Measurements from ENCODE around the gene ANAPC2. TPM values are rescaled to one million over a fixed set of nuclear protein-coding genes. Genes with fewer than 3 reads are reported as not detected.

Gene ANAPC2
- polyA plus RNA-seq, 2 of the 4 experiments (the other 2 are of a cell fraction), result 17.5 to 40.7 TPM

DNA sequence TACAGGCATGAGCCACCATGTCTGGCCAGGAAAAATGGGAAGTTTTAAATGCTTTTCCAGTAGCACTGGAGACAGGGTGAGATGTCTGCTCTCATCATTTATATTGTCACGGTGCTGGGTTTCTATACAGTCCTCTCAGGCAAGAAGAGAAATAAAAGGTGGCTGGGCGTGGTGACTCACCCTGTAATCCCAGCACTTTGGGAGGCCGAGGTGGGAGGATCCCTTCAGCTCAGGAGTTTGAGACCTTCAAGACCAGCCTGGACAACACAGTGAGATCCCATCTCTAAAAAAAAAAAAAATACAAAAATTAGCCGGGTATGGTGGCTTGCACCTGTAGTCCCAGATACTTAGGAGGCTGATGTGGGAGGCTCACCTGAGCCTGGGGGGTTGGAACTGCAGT, 54.2 kb downstream of the ANAPC2 start (continued):
- TF ChIP-seq, protein P1, sequence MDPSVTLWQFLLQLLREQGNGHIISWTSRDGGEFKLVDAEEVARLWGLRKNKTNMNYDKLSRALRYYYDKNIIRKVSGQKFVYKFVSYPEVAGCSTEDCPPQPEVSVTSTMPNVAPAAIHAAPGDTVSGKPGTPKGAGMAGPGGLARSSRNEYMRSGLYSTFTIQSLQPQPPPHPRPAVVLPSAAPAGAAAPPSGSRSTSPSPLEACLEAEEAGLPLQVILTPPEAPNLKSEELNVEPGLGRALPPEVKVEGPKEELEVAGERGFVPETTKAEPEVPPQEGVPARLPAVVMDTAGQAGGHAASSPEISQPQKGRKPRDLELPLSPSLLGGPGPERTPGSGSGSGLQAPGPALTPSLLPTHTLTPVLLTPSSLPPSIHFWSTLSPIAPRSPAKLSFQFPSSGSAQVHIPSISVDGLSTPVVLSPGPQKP (IDR thresholded peaks at IDR 0.05; ENCODE audit: low read depth, low read length), result no peak

DNA sequence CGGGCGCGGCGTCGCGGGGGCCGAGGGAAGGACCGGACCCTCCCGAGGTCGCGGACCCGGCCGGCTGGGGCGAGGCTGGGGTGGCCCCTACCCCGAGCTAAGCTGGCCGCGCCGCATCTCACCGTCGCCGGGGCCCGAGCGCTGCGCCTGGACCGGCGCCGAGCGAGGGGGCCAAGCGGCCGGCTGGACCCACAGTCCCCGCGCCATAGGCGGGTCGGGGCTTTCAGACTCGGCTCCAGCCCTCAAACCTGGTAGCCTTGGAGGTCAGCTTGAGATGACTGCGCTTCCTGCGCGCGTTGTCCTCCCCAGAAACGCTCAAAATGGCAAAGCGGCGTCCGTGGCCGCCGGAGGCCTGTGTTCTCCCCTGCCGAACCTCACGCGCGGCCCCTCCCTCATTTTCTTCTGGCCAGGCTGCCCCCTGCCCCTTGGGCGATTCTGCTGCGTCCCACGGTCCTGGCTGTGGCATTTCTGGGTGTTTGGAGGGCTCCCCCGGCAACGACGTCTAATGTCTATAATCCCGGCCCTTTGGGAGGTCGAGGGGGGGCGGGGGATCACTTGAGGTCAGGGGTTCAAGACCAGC, 58.1 kb downstream of the ANAPC2 start:
- Histone ChIP-seq H3K4me2 (peak overlapping the region; percentile 89), H3K4me1 (peaks cover 21% of the 10 kb centered on the region), H3K4me3 (peak overlapping the region; percentile 94), H3K27ac (peak overlapping the region; percentile 98), H3K9me3 (no peaks in the 10 kb centered on the region)
- TF ChIP-seq TFCP2L1 (CRISPR knock-in tag; IDR thresholded peaks at IDR 0.05), result 0 out of 2 replicates have a peak, but pooled peaks have one; percentile 33
- no peak for TF ChIP-seq RAD21 (conservative IDR thresholded peaks at IDR 0.05 in 1 of 2, IDR thresholded peaks at IDR 0.05 in 1 of 2)
- TF ChIP-seq PHF8 (IDR thresholded peaks at IDR 0.05; ENCODE audit: borderline replicate concordance, low read depth), result peak; percentile 40; the same call in 1 of the 2 replicates
- ChIA-PET POLR2A (interaction anchor here (0.7 to 2.2 kb wide), 20 partner anchors 9 to 126 kb away, joined by 3 to 23 read pairs (median 5); partner anchors contain the start of genes ANAPC2, GRIN1, LRRC26 and MAN1B1), CTCF (interaction anchor here (1.0 to 3.4 kb wide), 15 partner anchors 8 to 110 kb away, joined by 3 to 16 read pairs (median 4); partner anchors contain the start of genes ANAPC2, RNF224, SSNA1 and TUBB4B)
- FAIRE-seq, result no peak
- DNase-seq (ENCODE audit: low read depth in 1 of 2, low spot score in 1 of 2), result no peak
- WGBS (ENCODE audit: missing lambda C conversion rate), result 8% methylated on average over 24 of the region's 58 CpGs
- peak; percentile 44 to 56 for ATAC-seq

DNA sequence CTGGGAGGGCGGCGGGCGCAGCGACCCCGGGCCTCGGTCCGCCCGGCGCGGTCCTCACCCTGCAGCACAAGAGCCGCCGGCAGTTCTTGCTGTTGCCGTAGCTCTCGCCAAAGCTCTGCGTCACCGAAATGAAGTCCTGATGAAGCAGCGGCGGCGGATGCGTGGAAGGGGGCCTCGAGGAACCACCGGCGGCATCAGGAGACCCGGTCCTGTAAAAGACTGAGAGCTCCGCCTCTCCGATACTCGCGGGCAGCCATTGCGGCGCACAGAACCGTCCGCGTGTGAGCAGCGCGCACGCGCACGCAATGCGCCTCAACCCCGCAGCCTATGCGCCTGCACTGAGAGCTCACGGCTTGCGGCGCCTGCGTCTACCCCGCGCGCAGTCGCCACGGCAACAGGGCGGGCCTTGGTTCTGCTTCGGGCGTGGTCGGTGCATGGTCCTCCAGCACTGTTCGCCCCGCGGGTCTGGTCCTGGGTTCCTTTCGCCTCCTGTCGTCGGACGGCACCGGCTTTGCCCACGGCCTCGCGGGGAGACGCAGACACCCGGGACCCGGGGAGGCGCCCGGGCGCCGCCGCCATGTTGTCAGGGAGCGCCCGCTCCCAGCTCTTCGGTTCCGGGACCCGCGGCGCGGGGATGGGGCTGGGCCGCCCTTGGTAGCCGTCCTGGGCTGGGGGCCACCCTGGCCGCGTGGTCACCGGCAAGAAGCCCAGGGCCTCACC, 58.7 kb downstream of the ANAPC2 start:
- ATAC-seq (peak; percentile 95 to 96), FAIRE-seq (no peak), DNase-seq (ENCODE audit: low read depth in 1 of 2, low spot score in 1 of 2) (peak; percentile 93 to 95)
- Histone ChIP-seq H3K4me1 (peaks cover 17% of the 10 kb centered on the region), H3K4me3 (peak overlapping the region; percentile 94), H3K4me2 (peak overlapping the region; percentile 100), H3K27ac (peak overlapping the region; percentile 98), H3K9me3 (no peaks in the 10 kb centered on the region)
- ChIA-PET POLR2A (interaction anchor here (0.7 to 2.2 kb wide), 21 partner anchors 9 to 127 kb away, joined by 3 to 23 read pairs (median 5); partner anchors contain the start of genes ANAPC2, GRIN1, LRRC26 and MAN1B1), CTCF (interaction anchor here (0.6 to 3.4 kb wide), 18 partner anchors 9 to 108 kb away, joined by 3 to 16 read pairs (median 4); partner anchors contain the start of genes ANAPC2, RNF224 and SSNA1)
- WGBS (ENCODE audit: missing lambda C conversion rate), result 0% methylated on average over 13 of the region's 86 CpGs
- TF ChIP-seq GATA3 (IDR thresholded peaks at IDR 0.05; ENCODE audit: borderline replicate concordance) (no peak), CBX2 (IDR thresholded peaks at IDR 0.05; ENCODE audit: borderline replicate concordance, low read depth) (no peak), POLR2A (IDR thresholded peaks at IDR 0.05; ENCODE audit: low read length) (peak; percentile 85), KDM5A (IDR thresholded peaks at IDR 0.05) (peak; percentile 41; the same call in 1 of the 2 replicates), RNF2 (IDR thresholded peaks at IDR 0.05; ENCODE audit: borderline replicate concordance, low read depth) (no peak), ZNF302 (CRISPR knock-in tag; IDR thresholded peaks at IDR 0.05) (no peak), CBX8 (IDR thresholded peaks at IDR 0.05) (no peak), CHD4 (IDR thresholded peaks at IDR 0.05; ENCODE audit: borderline replicate concordance) (no peak), HOXB13 (CRISPR knock-in tag; IDR thresholded peaks at IDR 0.05; ENCODE audit: low read depth) (no peak), PHF8 (IDR thresholded peaks at IDR 0.05; ENCODE audit: borderline replicate concordance, low read depth) (peak; percentile 76; the same call in 1 of the 2 replicates), RARB (CRISPR knock-in tag; IDR thresholded peaks at IDR 0.05) (no peak), MYC (IDR thresholded peaks at IDR 0.05; ENCODE audit: borderline replicate concordance, low read length) (0 out of 2 replicates have a peak, but pooled peaks have one; percentile 22), HOXB5 (CRISPR knock-in tag; IDR thresholded peaks at IDR 0.05) (no peak), JUN (IDR thresholded peaks at IDR 0.05) (peak; percentile 59 to 82; a peak in 4 of 5 replicates), MAFK (IDR thresholded peaks at IDR 0.05; ENCODE audit: partially characterized antibody) (no peak), ZFP36 (IDR thresholded peaks at IDR 0.05; ENCODE audit: borderline replicate concordance, partially characterized antibody) (no peak)
- TF ChIP-seq, protein P2, sequence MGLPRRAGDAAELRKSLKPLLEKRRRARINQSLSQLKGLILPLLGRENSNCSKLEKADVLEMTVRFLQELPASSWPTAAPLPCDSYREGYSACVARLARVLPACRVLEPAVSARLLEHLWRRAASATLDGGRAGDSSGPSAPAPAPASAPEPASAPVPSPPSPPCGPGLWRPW (IDR thresholded peaks at IDR 0.05), result no peak
- TF ChIP-seq, protein P3, sequence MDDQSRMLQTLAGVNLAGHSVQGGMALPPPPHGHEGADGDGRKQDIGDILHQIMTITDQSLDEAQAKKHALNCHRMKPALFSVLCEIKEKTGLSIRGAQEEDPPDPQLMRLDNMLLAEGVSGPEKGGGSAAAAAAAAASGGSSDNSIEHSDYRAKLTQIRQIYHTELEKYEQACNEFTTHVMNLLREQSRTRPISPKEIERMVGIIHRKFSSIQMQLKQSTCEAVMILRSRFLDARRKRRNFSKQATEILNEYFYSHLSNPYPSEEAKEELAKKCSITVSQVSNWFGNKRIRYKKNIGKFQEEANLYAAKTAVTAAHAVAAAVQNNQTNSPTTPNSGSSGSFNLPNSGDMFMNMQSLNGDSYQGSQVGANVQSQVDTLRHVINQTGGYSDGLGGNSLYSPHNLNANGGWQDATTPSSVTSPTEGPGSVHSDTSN (IDR thresholded peaks at IDR 0.05), result no peak
- TF ChIP-seq, protein P4, sequence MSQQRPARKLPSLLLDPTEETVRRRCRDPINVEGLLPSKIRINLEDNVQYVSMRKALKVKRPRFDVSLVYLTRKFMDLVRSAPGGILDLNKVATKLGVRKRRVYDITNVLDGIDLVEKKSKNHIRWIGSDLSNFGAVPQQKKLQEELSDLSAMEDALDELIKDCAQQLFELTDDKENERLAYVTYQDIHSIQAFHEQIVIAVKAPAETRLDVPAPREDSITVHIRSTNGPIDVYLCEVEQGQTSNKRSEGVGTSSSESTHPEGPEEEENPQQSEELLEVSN (IDR thresholded peaks at IDR 0.05; ENCODE audit: borderline replicate concordance, low read depth), result 0 out of 2 replicates have a peak, but pooled peaks have one; percentile 32
- TF ChIP-seq, protein P1 (IDR thresholded peaks at IDR 0.05; ENCODE audit: low read depth, low read length), result no peak
- TF ChIP-seq, protein P5, sequence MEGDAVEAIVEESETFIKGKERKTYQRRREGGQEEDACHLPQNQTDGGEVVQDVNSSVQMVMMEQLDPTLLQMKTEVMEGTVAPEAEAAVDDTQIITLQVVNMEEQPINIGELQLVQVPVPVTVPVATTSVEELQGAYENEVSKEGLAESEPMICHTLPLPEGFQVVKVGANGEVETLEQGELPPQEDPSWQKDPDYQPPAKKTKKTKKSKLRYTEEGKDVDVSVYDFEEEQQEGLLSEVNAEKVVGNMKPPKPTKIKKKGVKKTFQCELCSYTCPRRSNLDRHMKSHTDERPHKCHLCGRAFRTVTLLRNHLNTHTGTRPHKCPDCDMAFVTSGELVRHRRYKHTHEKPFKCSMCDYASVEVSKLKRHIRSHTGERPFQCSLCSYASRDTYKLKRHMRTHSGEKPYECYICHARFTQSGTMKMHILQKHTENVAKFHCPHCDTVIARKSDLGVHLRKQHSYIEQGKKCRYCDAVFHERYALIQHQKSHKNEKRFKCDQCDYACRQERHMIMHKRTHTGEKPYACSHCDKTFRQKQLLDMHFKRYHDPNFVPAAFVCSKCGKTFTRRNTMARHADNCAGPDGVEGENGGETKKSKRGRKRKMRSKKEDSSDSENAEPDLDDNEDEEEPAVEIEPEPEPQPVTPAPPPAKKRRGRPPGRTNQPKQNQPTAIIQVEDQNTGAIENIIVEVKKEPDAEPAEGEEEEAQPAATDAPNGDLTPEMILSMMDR (IDR thresholded peaks at IDR 0.05), result no peak
- TF ChIP-seq, protein P6, sequence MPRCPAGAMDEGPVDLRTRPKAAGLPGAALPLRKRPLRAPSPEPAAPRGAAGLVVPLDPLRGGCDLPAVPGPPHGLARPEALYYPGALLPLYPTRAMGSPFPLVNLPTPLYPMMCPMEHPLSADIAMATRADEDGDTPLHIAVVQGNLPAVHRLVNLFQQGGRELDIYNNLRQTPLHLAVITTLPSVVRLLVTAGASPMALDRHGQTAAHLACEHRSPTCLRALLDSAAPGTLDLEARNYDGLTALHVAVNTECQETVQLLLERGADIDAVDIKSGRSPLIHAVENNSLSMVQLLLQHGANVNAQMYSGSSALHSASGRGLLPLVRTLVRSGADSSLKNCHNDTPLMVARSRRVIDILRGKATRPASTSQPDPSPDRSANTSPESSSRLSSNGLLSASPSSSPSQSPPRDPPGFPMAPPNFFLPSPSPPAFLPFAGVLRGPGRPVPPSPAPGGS (IDR thresholded peaks at IDR 0.05), result peak; percentile 73; the same call in 1 of the 3 replicates
